ENCODE data around the gene VAMP2.
A peak's percentile ranks its signal among the peaks of the same experiment; 100 is the strongest.
"Not testable (repeated sequence)": the region's sequence is repeated elsewhere in the genome, so short reads cannot be mapped to it uniquely, and the experiment has no call there.

The VAMP2 gene

DNA sequence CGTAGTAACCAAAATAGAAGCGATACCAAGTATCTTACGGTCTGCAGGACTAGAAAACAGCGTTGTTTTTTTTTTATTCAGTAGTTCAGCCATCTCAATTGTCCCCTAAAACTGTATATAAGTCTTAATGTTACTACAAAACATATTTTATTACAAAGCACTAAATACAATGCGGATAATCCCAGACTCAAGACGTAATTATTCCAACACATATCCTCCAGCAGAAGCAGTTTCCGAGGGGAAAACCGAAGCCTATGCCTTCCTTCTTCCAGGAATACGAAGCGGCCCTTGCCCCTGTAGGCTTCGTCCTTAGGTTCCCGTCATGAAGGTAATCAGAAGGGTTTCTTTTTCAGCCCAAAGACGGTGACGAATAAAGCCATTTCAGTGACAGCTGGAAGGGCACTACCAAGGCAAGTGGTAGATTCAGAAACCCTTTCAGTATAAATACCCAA lies 11.1 kb upstream of the VAMP2 start:
- TF ChIP-seq CTCF (IDR thresholded peaks at IDR 0.05; ENCODE audit: low read depth, low read length): no peak
- peak overlapping the region; percentile 46 to 47 for H3K4me3 ChIP-seq (replicated peaks in 1 of 2; ENCODE audit: low read depth in 2 of 2, low read length in 2 of 2)
- peak in 1 of 2 donors; percentile 55 for DNase-seq (ENCODE audit: low read depth in 2 of 2)

DNA sequence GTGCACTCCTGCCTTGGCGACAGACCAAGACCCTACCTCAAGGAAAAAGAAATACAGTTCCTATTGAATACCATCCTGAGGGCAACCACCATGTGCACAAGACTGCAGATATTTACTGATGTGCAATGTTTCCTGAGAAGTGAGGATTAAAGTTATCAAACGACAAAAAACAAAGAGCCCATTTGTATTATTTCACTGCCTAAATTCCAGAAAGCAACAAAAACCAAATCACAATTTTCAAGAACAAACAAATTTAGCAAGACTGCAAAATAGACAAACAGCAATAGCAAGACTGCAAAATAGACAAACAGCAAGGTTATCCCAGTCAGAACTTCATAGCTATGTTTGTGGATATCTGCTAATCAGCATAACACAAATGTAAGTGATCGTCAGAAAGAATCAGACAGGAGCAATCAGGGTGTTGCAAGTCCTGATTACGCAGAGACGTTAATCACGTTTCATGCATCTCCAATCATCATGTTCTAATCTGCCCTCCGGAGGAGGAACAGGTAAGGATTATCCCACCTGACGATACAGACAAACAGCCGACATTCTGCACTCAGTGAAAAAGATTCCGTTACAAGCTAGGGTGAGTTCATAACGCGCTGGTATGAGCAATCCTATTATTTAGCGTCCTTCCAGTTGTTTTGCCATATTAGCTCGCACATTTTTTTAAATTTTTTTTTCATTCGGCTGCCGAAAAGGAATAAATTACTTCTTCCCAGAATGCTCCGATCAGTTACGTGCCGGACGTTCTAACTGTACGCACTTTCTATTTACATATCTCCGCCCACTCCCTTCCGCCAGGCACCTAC lies 10.5 kb upstream of the VAMP2 start:
- DNase-seq (ENCODE audit: low read depth in 2 of 2): peak; percentile 98 to 99
- no peak for TF ChIP-seq CTCF (IDR thresholded peaks at IDR 0.05; ENCODE audit: low read depth, low read length)
- peak overlapping the region; percentile 46 to 47 for H3K4me3 ChIP-seq (replicated peaks in 1 of 2; ENCODE audit: low read depth in 2 of 2, low read length in 2 of 2)

GRCh38 chr17:8170186-8170585 lies 7.4 kb upstream of the VAMP2 start:
- not testable (repeated sequence) for DNase-seq (ENCODE audit: low read depth in 2 of 2); H3K4me3 ChIP-seq (replicated peaks in 1 of 2; ENCODE audit: low read depth in 2 of 2, low read length in 2 of 2)

- H3K4me3 ChIP-seq (replicated peaks in 1 of 2; ENCODE audit: low read depth in 2 of 2, low read length in 2 of 2): no peak overlapping the region
- TF ChIP-seq CTCF (IDR thresholded peaks at IDR 0.05; ENCODE audit: low read depth, low read length): no peak
- no peak for DNase-seq (ENCODE audit: low read depth in 2 of 2)
Measured at GRCh38 chr17:8167526-8167925, 4.8 kb upstream of the VAMP2 start.

DNA sequence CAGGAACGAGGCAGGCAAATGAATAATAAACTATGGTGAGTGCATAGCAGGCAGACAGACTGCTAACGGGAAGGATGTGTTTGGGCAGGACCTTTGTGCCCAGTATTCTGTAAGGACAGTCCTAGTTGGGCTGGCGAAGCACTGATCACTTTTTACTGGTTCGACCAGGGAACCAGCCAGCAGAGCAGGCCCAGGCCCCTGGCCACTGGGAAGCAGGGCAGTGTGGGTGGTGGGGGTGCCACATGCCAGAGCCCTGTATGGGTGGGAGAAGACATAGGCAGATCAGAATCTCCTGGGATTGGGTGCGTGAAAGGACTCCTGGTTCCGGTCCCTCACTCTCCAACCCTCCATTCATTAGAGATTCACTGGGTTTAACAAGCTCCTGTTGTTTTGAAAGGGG lies 4.0 kb upstream of the VAMP2 start:
- no peak overlapping the region for H3K4me3 ChIP-seq (replicated peaks in 1 of 2; ENCODE audit: low read depth in 2 of 2, low read length in 2 of 2)
- DNase-seq (ENCODE audit: low read depth in 2 of 2): no peak
- TF ChIP-seq CTCF (IDR thresholded peaks at IDR 0.05; ENCODE audit: low read depth, low read length): no peak

GRCh38 chr17:8164815-8165131 lies 2.0 kb upstream of the VAMP2 start:
- DNase-seq (ENCODE audit: low read depth in 2 of 2): no peak
- TF ChIP-seq CTCF (IDR thresholded peaks at IDR 0.05; ENCODE audit: low read depth, low read length): no peak
- H3K4me3 ChIP-seq (replicated peaks in 1 of 2; ENCODE audit: low read depth in 2 of 2, low read length in 2 of 2): no peak overlapping the region

DNA sequence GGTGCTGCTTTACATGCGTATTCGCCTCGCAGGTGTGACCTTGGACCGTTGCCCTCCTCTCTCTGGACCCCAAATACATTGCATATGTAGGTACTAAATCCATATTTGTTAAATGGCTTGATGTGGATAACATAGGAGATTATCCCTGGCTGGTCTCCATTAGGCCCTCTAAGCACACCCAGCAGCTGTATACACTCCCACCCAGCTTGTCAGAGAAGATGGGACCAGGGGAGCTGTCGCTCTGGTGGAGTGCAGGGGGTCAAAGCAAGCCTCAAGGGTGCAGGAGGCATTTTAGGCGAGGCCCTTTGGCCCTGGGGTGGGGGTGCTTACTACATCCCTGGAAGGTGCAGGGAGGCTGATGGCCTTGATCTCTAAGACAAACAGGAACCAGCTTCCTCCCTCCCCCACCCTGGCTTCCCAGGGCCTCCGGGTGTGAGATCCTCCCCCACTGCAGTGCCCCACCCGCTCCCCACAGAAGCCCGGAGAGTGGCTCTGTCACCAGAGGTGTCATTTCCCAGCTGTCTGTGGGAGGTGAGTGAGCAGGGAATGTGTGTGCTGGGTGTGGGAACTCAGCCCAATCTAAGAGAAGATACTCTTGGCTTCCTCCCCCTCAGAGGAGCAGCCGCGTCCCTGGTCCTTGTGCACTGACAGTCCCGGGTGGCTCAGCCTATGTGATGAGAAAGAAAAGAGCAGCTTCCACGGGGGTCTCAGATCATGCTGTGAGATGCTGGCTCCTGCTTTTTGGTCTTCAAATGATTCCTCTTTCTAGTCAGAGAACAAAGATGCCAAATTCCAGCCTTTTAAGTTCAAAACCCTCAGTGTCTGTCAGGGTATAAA lies 1.4 kb upstream of the VAMP2 start:
- H3K4me3 ChIP-seq (replicated peaks in 1 of 2; ENCODE audit: low read depth in 2 of 2, low read length in 2 of 2): peak overlapping the region in 1 of 2 donors; percentile 4
- peak in 1 of 2 donors; percentile 61 for DNase-seq (ENCODE audit: low read depth in 2 of 2)

More for the DNA sequence above, 1.4 kb upstream of the VAMP2 start:
- TF ChIP-seq CTCF (IDR thresholded peaks at IDR 0.05; ENCODE audit: low read depth, low read length): no peak
